Upper lobe of left lung (tissue), 4 donors: ENCODE data around the gene CPM.

Source experiments
- CTCF ChIP-seq, 6 experiments: fragments of 450-650 bp in 4 of 6; fragments of 200-600 bp in 2 of 6; sonication (generic) in 2 of 6; IDR thresholded peaks; one replicate each; pipeline ENCODE4 v1.5.1; 2016 to 2019; ENCODE audit warnings: antibody characterized with exemption in 6 of 6
- EP300 ChIP-seq, 4 donors: sonication (generic); formaldehyde crosslinking; IDR thresholded peaks; one replicate each; pipeline ENCODE4 v1.5.1; 2017; ENCODE audit warnings: antibody characterized with exemption in 4 of 4, control low read depth in 2 of 4

GRCh38 chr12:68827895-68828671, 104.9 kb downstream of the CPM start:
- TF ChIP-seq CTCF (IDR thresholded peaks at IDR 0.05) (no peak), EP300 (IDR thresholded peaks at IDR 0.05) (no peak)
